HG03135 (cell line): ENCODE measurements around the gene PITPNM3.
"Not testable (repeated sequence)": the region's sequence is repeated elsewhere in the genome, so short reads cannot be mapped to it uniquely, and the experiment has no call there.

Source experiments
- ATAC-seq: cut with Tn5 transposase; IDR thresholded peaks from one replicate; pipeline ENCODE4 v1.9.1; 2021; ENCODE audit warnings: mild to moderate bottlenecking, moderate library complexity; ENCODE audit not compliant: unreplicated experiment

PITPNM3 gene

GRCh38 chr17:6556121-6557039, at the start of gene PITPNM3:
Gene PITPNM3, minus strand, starts transcription at chr17:6556555. Its CDS starts 149 bp downstream, at chr17:6556406.
- no peak for ATAC-seq

- no peak for ATAC-seq
Observed at GRCh38 chr17:6605142-6605541, 48.8 kb upstream of the PITPNM3 start.

- no peak for ATAC-seq
Observed at GRCh38 chr17:6603744-6604325, 47.5 kb upstream of the PITPNM3 start.

- ATAC-seq = no peak
Observed at GRCh38 chr17:6602141-6602540, 45.8 kb upstream of the PITPNM3 start.

- no peak for ATAC-seq
Observed at GRCh38 chr17:6599364-6599763, 43.0 kb upstream of the PITPNM3 start.

- no peak for ATAC-seq
Observed at GRCh38 chr17:6597727-6598126, 41.4 kb upstream of the PITPNM3 start.

- no peak for ATAC-seq
Observed at GRCh38 chr17:6596941-6597340, 40.6 kb upstream of the PITPNM3 start.

- no peak for ATAC-seq
Observed at GRCh38 chr17:6596511-6596910, 40.2 kb upstream of the PITPNM3 start.

GRCh38 chr17:6596081-6596480, 39.7 kb upstream of the PITPNM3 start:
- ATAC-seq = no peak

- ATAC-seq = not testable (repeated sequence)
Observed at GRCh38 chr17:6593371-6593770, 37.0 kb upstream of the PITPNM3 start.

GRCh38 chr17:6592173-6592572, 35.8 kb upstream of the PITPNM3 start:
- no peak for ATAC-seq

GRCh38 chr17:6591599-6592158, 35.3 kb upstream of the PITPNM3 start:
- ATAC-seq = no peak

GRCh38 chr17:6589266-6589946, 33.1 kb upstream of the PITPNM3 start:
- no peak for ATAC-seq

- no peak for ATAC-seq
Observed at GRCh38 chr17:6588165-6588564, 31.8 kb upstream of the PITPNM3 start.

GRCh38 chr17:6587310-6587709, 31.0 kb upstream of the PITPNM3 start:
- ATAC-seq = no peak

GRCh38 chr17:6583411-6583810, 27.1 kb upstream of the PITPNM3 start:
- no peak for ATAC-seq

GRCh38 chr17:6580625-6581024, 24.3 kb upstream of the PITPNM3 start:
- no peak for ATAC-seq

- ATAC-seq = no peak
Observed at GRCh38 chr17:6578491-6578890, 22.1 kb upstream of the PITPNM3 start.

GRCh38 chr17:6577686-6578263, 21.4 kb upstream of the PITPNM3 start:
- no peak for ATAC-seq

GRCh38 chr17:6576038-6576785, 19.9 kb upstream of the PITPNM3 start:
- ATAC-seq = no peak
